Activated B cell treated with CpG ODN at 0.5 μM for 24 hours (primary cell): ENCODE data around the gene PCP4. TPM values are rescaled to one million over a fixed set of nuclear protein-coding genes. Genes with fewer than 3 reads are reported as not detected.

Experiments used
- ATAC-seq: fragments of 200-7000 bp; cut with Tn5 transposase; one replicate; pipeline ENCODE4 v1.10.0; 2021; ENCODE audit warnings: low read depth, mild to moderate bottlenecking, moderate library complexity
- CTCF ChIA-PET: fragments of 350-600 bp; sonication (Branson Sonifier 250); formaldehyde crosslinking; loops from one replicate; lab custom pipeline; 2021; ENCODE audit warnings: antibody characterized with exemption; lab: Charles Lee
- POLR2A ChIA-PET: fragments of 350-600 bp; sonication (Branson Sonifier 250); formaldehyde crosslinking; loops from one replicate; lab custom pipeline; 2021; ENCODE audit warnings: antibody characterized with exemption; lab: Charles Lee
- DNase-seq: peaks from one replicate; pipeline ENCODE4 v3.0.0; 2022
- H3K27ac Mint-ChIP-seq: one replicate; pipeline ENCODE4 v1.8.0; 2020; ENCODE audit warnings: mixed read lengths
- H3K27me3 Mint-ChIP-seq: one replicate; pipeline ENCODE4 v1.8.0; 2021; ENCODE audit warnings: mixed read lengths
- H3K36me3 Mint-ChIP-seq: one replicate; pipeline ENCODE4 v1.8.0; 2021; ENCODE audit warnings: low read depth, mixed read lengths
- H3K4me1 Mint-ChIP-seq: one replicate; pipeline ENCODE4 v1.8.0; 2021; ENCODE audit warnings: mixed read lengths
- H3K4me3 Mint-ChIP-seq: one replicate; pipeline ENCODE4 v1.8.0; 2020; ENCODE audit warnings: mild to moderate bottlenecking, mixed read lengths
- H3K9me3 Mint-ChIP-seq: one replicate; pipeline ENCODE4 v1.8.0; 2020; ENCODE audit warnings: mixed read lengths
- intact Hi-C: fragments of 100-400 bp; cut with micrococcal nuclease; formaldehyde crosslinking; loops from one replicate; pipeline ENCODE4 v1.15.1; 2024
- total RNA-seq: library from RNA; stranded (reverse); gene quantifications from 2 replicates; pipeline ENCODE4 v1.2.3, GENCODE V29; 2022
- TF ChIP-seq, protein P1 (sequence below): fragments of 200-600 bp; IDR thresholded peaks from one replicate; pipeline ENCODE4 v1.8.0; 2022; ENCODE audit warnings: antibody characterized with exemption, mild to moderate bottlenecking

The PCP4 gene
- total RNA-seq, 1 donor from 2014 or later, result not detected

DNA sequence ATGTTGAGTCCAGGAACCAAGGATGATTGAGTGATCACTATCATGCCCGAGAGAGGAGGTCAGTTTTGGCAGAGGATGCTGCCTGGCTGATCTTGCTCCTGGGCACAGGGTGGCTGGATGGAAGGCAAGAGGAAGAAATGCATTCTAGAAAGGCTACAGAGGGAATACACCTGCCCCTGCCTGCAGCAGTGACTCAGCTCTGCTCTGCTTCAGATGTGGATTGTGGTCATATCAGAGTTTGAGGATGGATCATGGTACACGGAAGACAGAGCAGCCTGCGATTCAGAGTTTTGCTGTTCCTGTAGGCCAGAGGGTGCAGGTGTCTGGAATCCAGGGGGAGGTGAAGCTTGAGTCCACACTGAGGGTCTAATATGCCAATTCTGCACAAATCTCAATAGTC lies 37.2 kb downstream of the PCP4 start:
- DNase-seq (no peak), ATAC-seq (no peak)
- intact Hi-C loops, result no loop called here
- POLR2A ChIA-PET, result no interaction called here
- H3K4me3 Mint-ChIP-seq, result no peak overlapping the region
- TF ChIP-seq, protein P1, sequence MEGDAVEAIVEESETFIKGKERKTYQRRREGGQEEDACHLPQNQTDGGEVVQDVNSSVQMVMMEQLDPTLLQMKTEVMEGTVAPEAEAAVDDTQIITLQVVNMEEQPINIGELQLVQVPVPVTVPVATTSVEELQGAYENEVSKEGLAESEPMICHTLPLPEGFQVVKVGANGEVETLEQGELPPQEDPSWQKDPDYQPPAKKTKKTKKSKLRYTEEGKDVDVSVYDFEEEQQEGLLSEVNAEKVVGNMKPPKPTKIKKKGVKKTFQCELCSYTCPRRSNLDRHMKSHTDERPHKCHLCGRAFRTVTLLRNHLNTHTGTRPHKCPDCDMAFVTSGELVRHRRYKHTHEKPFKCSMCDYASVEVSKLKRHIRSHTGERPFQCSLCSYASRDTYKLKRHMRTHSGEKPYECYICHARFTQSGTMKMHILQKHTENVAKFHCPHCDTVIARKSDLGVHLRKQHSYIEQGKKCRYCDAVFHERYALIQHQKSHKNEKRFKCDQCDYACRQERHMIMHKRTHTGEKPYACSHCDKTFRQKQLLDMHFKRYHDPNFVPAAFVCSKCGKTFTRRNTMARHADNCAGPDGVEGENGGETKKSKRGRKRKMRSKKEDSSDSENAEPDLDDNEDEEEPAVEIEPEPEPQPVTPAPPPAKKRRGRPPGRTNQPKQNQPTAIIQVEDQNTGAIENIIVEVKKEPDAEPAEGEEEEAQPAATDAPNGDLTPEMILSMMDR, result no peak
- CTCF ChIA-PET, result no interaction called here
- no peaks in the 10 kb centered on the region for H3K27me3 Mint-ChIP-seq
- peaks cover 2% of the 10 kb centered on the region for H3K9me3 Mint-ChIP-seq
- no peaks in the 10 kb centered on the region for H3K4me1 Mint-ChIP-seq
- no peaks in the 10 kb centered on the region for H3K36me3 Mint-ChIP-seq
- H3K27ac Mint-ChIP-seq, result no peak overlapping the region

DNA sequence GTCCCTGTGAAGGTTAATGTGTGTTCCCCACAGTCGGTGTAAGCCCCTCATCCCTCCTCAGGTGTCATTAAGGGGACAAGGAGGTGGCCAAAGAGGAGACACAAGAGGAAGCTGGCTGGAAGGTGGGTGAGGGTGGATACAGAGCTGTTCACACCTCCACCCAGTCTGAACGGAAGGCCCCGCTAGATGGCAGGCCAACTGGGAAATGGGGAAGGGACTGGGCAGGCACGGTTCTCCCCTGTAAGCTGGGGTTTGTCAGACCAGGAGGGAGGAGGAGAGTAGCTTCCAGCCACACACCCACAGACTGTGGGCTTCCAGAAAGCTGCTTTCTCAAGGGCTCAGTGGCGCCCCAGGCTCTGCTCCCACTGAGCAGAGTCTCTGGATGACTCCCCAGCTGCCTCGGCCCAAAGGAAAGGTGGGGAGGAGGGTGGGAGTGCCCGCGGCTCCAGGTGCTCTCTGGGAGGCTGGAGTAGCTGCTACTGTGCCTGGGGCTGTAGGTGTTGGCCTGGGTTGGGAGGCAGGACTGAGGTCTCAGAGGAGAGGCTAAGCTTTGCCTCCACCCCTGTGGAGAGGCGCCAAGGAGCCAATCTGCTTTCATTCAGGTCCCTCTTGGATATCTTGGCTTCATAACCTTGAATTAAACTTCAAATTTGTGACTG lies 41.2 kb downstream of the PCP4 start:
- ATAC-seq (no peak), DNase-seq (no peak)
- TF ChIP-seq, protein P1, result no peak
- POLR2A ChIA-PET, result no interaction called here
- intact Hi-C loops, result no loop called here
- Mint-ChIP-seq H3K27me3 (no peaks in the 10 kb centered on the region), H3K36me3 (no peaks in the 10 kb centered on the region), H3K4me3 (no peak overlapping the region), H3K4me1 (no peaks in the 10 kb centered on the region), H3K9me3 (peaks cover 2% of the 10 kb centered on the region), H3K27ac (no peak overlapping the region)
- CTCF ChIA-PET, result no interaction called here

DNA sequence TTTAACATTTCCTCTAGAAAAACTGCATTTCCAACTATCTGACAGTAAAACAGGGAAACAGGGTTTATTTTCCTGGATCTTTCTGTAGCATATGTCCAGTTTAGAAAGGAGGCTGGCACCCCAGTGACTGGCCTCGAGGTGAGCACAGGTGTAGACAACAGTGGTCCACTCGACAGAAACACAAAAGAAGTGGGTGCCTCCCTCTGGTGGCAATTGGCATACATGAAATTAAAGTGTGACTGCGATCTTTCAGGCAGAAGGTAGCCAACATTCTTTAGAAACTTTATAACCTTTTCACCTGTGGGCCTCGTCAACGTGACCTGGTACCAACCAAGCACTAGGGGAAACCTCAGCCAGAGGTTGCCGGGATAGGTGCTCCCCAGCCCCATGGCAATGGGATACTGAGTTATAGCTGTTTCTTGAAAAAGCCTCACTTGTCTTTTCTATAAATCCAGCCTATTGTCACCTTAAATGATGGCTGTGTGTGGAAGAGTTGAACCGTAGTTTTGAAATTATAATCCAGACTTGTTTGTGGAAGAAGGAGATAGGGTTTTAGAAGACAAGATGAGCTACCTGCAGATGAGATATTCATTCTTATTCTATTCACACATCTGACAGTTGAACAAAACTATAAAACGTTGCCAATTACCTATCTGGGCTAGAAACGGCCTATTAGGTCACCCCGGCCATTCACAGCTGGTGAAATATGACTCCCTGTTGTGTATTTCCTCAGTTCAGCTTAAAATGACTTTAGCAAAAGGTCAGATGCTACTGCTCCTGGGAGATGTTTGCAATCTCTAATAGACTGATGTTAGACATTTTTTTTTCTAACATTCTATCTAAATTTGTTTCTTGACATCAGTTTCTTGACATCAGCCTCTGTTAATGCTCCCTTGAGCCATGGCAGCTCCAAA lies 44.3 kb downstream of the PCP4 start:
- Mint-ChIP-seq H3K9me3 (peaks cover 5% of the 10 kb centered on the region), H3K36me3 (no peaks in the 10 kb centered on the region), H3K27ac (no peak overlapping the region), H3K4me3 (no peak overlapping the region), H3K27me3 (no peaks in the 10 kb centered on the region), H3K4me1 (no peaks in the 10 kb centered on the region)
- DNase-seq, result no peak
- no peak for ATAC-seq
- ChIA-PET CTCF (no interaction called here), POLR2A (no interaction called here)
- TF ChIP-seq, protein P1, result no peak
- intact Hi-C loops, result no loop called here

DNA sequence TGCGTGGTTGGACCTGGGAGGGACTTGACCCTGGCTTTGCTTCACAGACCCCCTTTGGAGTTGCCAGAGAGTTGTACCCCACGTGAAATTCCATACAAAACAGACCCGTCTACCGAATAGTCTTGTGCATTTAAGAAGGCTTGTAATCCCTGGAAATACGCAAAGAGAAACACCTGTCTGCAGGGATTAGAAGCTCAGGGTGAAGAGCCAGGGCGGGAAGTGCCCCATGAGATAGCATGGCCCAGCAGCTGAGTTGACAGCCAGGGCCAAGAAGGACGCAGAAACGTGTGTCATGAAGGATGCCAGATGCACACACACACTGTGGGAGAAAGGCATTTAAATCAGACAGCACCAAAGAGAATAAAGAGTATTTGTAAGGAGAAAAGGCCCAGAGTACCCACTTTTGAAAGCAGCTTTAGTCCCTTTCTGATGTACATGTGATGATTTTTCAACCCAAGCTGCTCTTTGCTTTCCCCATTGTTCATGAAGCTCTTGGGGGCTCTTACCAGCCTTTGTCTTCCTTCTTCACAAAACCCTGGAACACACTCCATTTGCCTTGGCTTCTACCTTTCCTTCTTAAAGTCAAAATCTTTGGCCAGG lies 46.6 kb downstream of the PCP4 start:
- no peaks in the 10 kb centered on the region for H3K27me3 Mint-ChIP-seq
- ChIA-PET POLR2A (no interaction called here), CTCF (no interaction called here)
- no peak overlapping the region for H3K27ac Mint-ChIP-seq
- H3K9me3 Mint-ChIP-seq, result peaks cover 8% of the 10 kb centered on the region
- no peak overlapping the region for H3K4me3 Mint-ChIP-seq
- H3K36me3 Mint-ChIP-seq, result no peaks in the 10 kb centered on the region
- intact Hi-C loops, result no loop called here
- DNase-seq (no peak), ATAC-seq (no peak)
- no peaks in the 10 kb centered on the region for H3K4me1 Mint-ChIP-seq
- TF ChIP-seq, protein P1, result no peak

DNA sequence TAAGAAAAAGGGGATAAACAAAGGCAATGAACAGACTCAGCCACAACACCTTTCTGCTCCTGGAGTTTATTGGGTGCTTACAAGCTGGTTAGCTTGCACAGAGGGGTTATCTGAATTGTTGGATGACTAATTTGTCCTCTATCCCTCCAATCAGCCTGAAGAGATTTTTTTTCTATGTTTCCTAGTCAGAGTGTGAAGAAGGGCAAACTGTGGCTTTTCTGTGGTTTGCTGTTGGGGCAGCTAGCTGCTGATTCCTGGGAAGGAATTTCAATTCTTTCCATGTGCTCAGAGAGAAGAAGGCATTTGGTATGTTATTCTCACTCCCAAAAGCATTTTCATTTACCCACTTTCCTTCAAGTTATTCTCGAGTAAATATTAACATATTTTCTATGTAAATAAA lies 48.6 kb downstream of the PCP4 start:
- TF ChIP-seq, protein P1, result no peak
- no peak overlapping the region for H3K4me3 Mint-ChIP-seq
- no peaks in the 10 kb centered on the region for H3K4me1 Mint-ChIP-seq
- POLR2A ChIA-PET, result no interaction called here
- H3K9me3 Mint-ChIP-seq, result peaks cover 8% of the 10 kb centered on the region
- no peak for DNase-seq
- no peak overlapping the region for H3K27ac Mint-ChIP-seq
- CTCF ChIA-PET, result no interaction called here
- intact Hi-C loops, result no loop called here
- no peaks in the 10 kb centered on the region for H3K36me3 Mint-ChIP-seq
- H3K27me3 Mint-ChIP-seq, result no peaks in the 10 kb centered on the region
- ATAC-seq, result no peak
